GM06990 (cell line): ENCODE results near the gene RGS5.

Source experiments
- DNase-seq: peaks from one replicate; pipeline ENCODE4 v3.0.0-alpha.2; 2011; ENCODE audit not compliant: insufficient read length; ENCODE audit errors: extremely low read depth
- H3K27me3 ChIP-seq: replicated peaks from 2 replicates; pipeline ENCODE4 v1.6.0; 2011; ENCODE audit warnings: low read length; ENCODE audit not compliant: control insufficient read depth, insufficient read depth
- H3K36me3 ChIP-seq: 2 replicates; pipeline ENCODE4 v1.5.1; 2011; ENCODE audit warnings: low read length; ENCODE audit not compliant: control insufficient read depth, insufficient read depth
- H3K4me3 ChIP-seq: replicated peaks from 2 replicates; pipeline ENCODE4 v1.5.1; 2011; ENCODE audit warnings: low read depth, mild to moderate bottlenecking, control low read depth, low read length
- TF ChIP-seq, protein P1 (sequence below): IDR thresholded peaks from 2 replicates; pipeline ENCODE4 v1.5.1; 2011; ENCODE audit warnings: low read length, control low read depth, mild to moderate bottlenecking, inconsistent platforms; ENCODE audit not compliant: insufficient read depth, poor library complexity, severe bottlenecking

The RGS5 gene

GRCh38 chr1:163093169-163093568, 109.5 kb downstream of the RGS5 start:
- Histone ChIP-seq H3K4me3 (no peak overlapping the region), H3K36me3 (no peaks in the 10 kb centered on the region), H3K27me3 (no peaks in the 10 kb centered on the region)
- TF ChIP-seq, protein P1, sequence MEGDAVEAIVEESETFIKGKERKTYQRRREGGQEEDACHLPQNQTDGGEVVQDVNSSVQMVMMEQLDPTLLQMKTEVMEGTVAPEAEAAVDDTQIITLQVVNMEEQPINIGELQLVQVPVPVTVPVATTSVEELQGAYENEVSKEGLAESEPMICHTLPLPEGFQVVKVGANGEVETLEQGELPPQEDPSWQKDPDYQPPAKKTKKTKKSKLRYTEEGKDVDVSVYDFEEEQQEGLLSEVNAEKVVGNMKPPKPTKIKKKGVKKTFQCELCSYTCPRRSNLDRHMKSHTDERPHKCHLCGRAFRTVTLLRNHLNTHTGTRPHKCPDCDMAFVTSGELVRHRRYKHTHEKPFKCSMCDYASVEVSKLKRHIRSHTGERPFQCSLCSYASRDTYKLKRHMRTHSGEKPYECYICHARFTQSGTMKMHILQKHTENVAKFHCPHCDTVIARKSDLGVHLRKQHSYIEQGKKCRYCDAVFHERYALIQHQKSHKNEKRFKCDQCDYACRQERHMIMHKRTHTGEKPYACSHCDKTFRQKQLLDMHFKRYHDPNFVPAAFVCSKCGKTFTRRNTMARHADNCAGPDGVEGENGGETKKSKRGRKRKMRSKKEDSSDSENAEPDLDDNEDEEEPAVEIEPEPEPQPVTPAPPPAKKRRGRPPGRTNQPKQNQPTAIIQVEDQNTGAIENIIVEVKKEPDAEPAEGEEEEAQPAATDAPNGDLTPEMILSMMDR, result no peak
- no peak for DNase-seq
